KMS-11 (cell line): ENCODE results near the gene MRNIP.

Source experiments
- H2AFZ ChIP-seq: fragments of 200-600 bp; sonication (generic); 2 replicates; pipeline ENCODE4 v1.6.1; 2016; ENCODE audit warnings: antibody characterized with exemption, mixed run types, low read depth
- H3K27ac ChIP-seq: fragments of 200-600 bp; sonication (generic); 2 replicates; pipeline ENCODE4 v1.6.1; 2016; ENCODE audit warnings: mild to moderate bottlenecking, mixed run types
- H3K27me3 ChIP-seq: fragments of 200-600 bp; sonication (generic); 2 replicates; pipeline ENCODE4 v1.6.1; 2017; ENCODE audit warnings: mild to moderate bottlenecking, low read depth, mixed run types, moderate library complexity; ENCODE audit not compliant: insufficient read depth
- H3K36me3 ChIP-seq: fragments of 200-600 bp; sonication (generic); 2 replicates; pipeline ENCODE4 v1.6.1; 2017; ENCODE audit warnings: mild to moderate bottlenecking, mixed run types; ENCODE audit not compliant: insufficient read depth
- H3K4me1 ChIP-seq: fragments of 200-600 bp; sonication (generic); 2 replicates; pipeline ENCODE4 v1.6.1; 2016; ENCODE audit warnings: mild to moderate bottlenecking, low read depth, mixed run types; ENCODE audit not compliant: poor library complexity, severe bottlenecking
- H3K4me2 ChIP-seq: fragments of 200-600 bp; sonication (generic); 2 replicates; pipeline ENCODE4 v1.7.0; 2016; ENCODE audit warnings: mild to moderate bottlenecking, mixed run types
- H3K4me3 ChIP-seq: fragments of 200-600 bp; sonication (generic); IDR thresholded peaks from 2 replicates; pipeline ENCODE4 v1.6.1; 2017; ENCODE audit warnings: low read depth, low read length, mixed read lengths; ENCODE audit not compliant: insufficient read depth
- H3K79me2 ChIP-seq: fragments of 200-600 bp; sonication (generic); 2 replicates; pipeline ENCODE4 v1.6.1; 2016; ENCODE audit warnings: low read depth, mixed run types; ENCODE audit not compliant: insufficient read depth
- H3K9ac ChIP-seq: fragments of 200-600 bp; sonication (generic); 2 replicates; pipeline ENCODE4 v1.6.1; 2016; ENCODE audit warnings: mild to moderate bottlenecking, mixed run types
- H4K20me1 ChIP-seq: fragments of 200-600 bp; sonication (generic); 2 replicates; pipeline ENCODE4 v1.6.1; 2016; ENCODE audit warnings: mild to moderate bottlenecking, mixed run types; ENCODE audit not compliant: insufficient read depth
- CTCF ChIP-seq: fragments of 200-600 bp; sonication (generic); conservative IDR thresholded peaks from 2 replicates; pipeline ENCODE4 v1.6.1; 2017; ENCODE audit warnings: low read depth, mild to moderate bottlenecking, antibody characterized with exemption, low read length, moderate library complexity, mixed read lengths

The MRNIP gene

DNA sequence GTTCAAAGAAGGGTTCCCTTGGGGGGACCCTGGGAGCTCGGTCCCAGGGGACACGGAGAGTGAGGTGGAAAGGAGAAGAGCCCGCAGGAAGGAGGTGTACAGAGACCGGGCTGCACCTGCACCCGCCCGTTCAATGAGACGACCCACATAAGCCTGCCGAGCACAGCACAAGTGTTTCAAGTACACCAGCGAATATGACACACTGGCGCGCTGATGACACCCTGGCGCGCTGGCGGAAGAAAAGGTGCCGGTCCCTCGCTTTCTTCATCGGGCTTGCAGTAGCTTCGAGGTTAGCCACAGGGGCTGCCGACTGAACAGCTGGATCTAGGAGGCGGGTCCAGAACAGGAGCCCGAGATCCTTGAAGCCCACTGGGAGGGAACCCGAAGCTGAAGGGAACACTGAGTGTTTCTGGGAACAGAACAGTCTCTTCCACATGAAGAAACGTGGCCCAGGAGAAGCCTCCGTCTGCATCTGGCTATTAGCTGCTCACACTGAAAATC lies 47.7 kb upstream of the MRNIP start:
- H3K27me3 ChIP-seq = no peaks in the 10 kb centered on the region
- TF ChIP-seq CTCF = no peak
- no peak overlapping the region for H3K4me3 ChIP-seq
- no peaks in the 10 kb centered on the region for H3K4me1 ChIP-seq
- no peaks in the 10 kb centered on the region for H3K36me3 ChIP-seq
- H3K4me2 ChIP-seq = peak overlapping the region; percentile 48; the same call in 1 of the 2 replicates
- H4K20me1 ChIP-seq = no peaks in the 10 kb centered on the region
- H3K79me2 ChIP-seq = peaks cover 5% of the 10 kb centered on the region; the same call in 1 of the 2 replicates
- no peak overlapping the region for H3K27ac ChIP-seq
- H2AFZ ChIP-seq = no peak overlapping the region
- H3K9ac ChIP-seq = no peak overlapping the region; the same call in 1 of the 2 replicates

- no peaks in the 10 kb centered on the region for H4K20me1 ChIP-seq
- H3K9ac ChIP-seq = no peak overlapping the region
- TF ChIP-seq CTCF = no peak
- H3K27me3 ChIP-seq = no peaks in the 10 kb centered on the region
- H3K79me2 ChIP-seq = peaks cover 5% of the 10 kb centered on the region; the same call in 1 of the 2 replicates
- no peak overlapping the region for H3K27ac ChIP-seq
- H2AFZ ChIP-seq = no peak overlapping the region
- no peak overlapping the region for H3K4me2 ChIP-seq
- H3K4me3 ChIP-seq = no peak overlapping the region
- no peaks in the 10 kb centered on the region for H3K36me3 ChIP-seq
- no peaks in the 10 kb centered on the region for H3K4me1 ChIP-seq
Observed at GRCh38 chr5:179905161-179905560, 46.5 kb upstream of the MRNIP start.

GRCh38 chr5:179904463-179905160 lies 46.0 kb upstream of the MRNIP start:
- H3K4me3 ChIP-seq = no peak overlapping the region
- no peak overlapping the region for H3K27ac ChIP-seq
- H3K36me3 ChIP-seq = no peaks in the 10 kb centered on the region
- no peaks in the 10 kb centered on the region for H3K27me3 ChIP-seq
- no peak overlapping the region for H3K9ac ChIP-seq
- H2AFZ ChIP-seq = no peak overlapping the region
- TF ChIP-seq CTCF = no peak
- H3K4me1 ChIP-seq = no peaks in the 10 kb centered on the region
- no peaks in the 10 kb centered on the region for H4K20me1 ChIP-seq
- no peak overlapping the region for H3K4me2 ChIP-seq
- peaks cover 5% of the 10 kb centered on the region; the same call in 1 of the 2 replicates for H3K79me2 ChIP-seq

DNA sequence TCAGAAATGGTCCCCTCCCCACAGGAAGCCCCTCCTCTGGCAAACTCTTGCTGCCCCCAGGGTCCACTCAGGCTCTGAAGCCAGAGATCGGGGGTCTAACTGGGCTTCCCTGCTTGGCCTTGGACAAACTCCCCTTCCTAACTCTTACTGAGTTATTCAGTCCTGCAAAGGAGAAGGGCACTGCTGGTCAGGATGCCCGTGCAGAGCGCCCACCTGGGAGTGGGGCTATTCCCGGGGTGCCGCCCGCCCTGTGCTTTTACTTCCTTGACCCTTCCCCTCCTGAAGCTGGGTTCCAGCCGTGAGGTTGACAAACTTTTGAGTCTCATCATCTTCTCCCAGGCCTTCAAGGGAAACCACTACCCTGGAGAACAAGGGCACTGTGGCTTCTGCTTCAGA lies 44.1 kb upstream of the MRNIP start:
- Histone ChIP-seq H3K9ac (no peak overlapping the region), H3K27me3 (no peaks in the 10 kb centered on the region), H3K4me3 (no peak overlapping the region), H3K79me2 (peaks cover 5% of the 10 kb centered on the region; the same call in 1 of the 2 replicates), H3K4me2 (no peak overlapping the region), H3K27ac (no peak overlapping the region), H3K4me1 (no peaks in the 10 kb centered on the region), H4K20me1 (no peaks in the 10 kb centered on the region), H2AFZ (no peak overlapping the region), H3K36me3 (no peaks in the 10 kb centered on the region)
- TF ChIP-seq CTCF = no peak
